Heart left ventricle (tissue), 13 donors: ENCODE data around the gene RRP8.

Experiments used
- POLR2A ChIP-seq, 2 donors: fragments of 450-650 bp; IDR thresholded peaks; one replicate each; pipeline ENCODE4 v1.6.1; 2017; ENCODE audit warnings: antibody characterized with exemption in 2 of 2, mild to moderate bottlenecking in 2 of 2, moderate library complexity in 2 of 2
- TF ChIP-seq, protein P1 (sequence below), 12 donors: fragments of 200-600 bp; sonication (generic) in 4 of 12; IDR thresholded peaks; one replicate each; pipeline versions ENCODE4 v1.5.0 to v1.8.0; 2018 to 2022; ENCODE audit warnings: antibody characterized with exemption in 12 of 12, mild to moderate bottlenecking in 5 of 12
- donor health status: ischemic (EF 13 %, LVEDD 7.1; RV severe dilation, severe dysfunction).
- donor health status: DM: no; HTN: yes; CAD: no.
- donor health status: DM: no; HTN: no; CAD: no.
- donor health status: ischemic (EF 25% LVEDD 6.9; RV normal size, moderate dysfunction).
- donor health status: ischemic (EF 25% LVEDD 5.7; RV mildly dilated, moderate dysfunction).
- donor health status: ischemic (EF 35%, LVEDD 5.7; RV mildly dilated, moderate dysfunction).
- donor health status: nonischemic (EF 11% LVEDD 7.7; RV severe dilation, severe dysfunction).
- donor health status: DM: yes; HTN: yes; CAD: no.
- donor health status: PGD.
- donor health status: ischemic (EF 29% LVEDD 5.4; RV normal size, mild dysfunction).
- donor health status: nonischemic (EF 23%, LVEDD 6.1; RV moderate dilation, normal function).

DNA sequence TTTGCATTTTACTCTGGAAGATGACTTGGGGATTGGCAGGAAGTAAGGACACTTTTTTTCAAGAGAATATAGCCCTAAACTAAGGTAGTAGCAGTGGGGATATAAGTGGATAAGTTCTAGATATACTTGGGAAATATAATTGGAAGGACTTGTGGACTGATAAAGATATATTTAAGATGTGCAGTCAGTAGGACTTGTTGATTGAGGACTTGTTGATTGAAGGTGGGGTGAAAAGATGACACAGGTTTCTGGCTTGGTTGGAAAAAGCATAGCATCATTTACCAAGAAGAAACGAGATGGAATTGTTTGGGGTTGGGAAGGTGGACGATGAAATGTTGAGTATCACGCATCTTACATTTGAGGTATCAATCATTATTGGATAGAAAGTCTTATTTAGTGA, 10.1 kb upstream of the RRP8 start:
- no peak for TF ChIP-seq POLR2A (IDR thresholded peaks at IDR 0.05)
- TF ChIP-seq, protein P1, sequence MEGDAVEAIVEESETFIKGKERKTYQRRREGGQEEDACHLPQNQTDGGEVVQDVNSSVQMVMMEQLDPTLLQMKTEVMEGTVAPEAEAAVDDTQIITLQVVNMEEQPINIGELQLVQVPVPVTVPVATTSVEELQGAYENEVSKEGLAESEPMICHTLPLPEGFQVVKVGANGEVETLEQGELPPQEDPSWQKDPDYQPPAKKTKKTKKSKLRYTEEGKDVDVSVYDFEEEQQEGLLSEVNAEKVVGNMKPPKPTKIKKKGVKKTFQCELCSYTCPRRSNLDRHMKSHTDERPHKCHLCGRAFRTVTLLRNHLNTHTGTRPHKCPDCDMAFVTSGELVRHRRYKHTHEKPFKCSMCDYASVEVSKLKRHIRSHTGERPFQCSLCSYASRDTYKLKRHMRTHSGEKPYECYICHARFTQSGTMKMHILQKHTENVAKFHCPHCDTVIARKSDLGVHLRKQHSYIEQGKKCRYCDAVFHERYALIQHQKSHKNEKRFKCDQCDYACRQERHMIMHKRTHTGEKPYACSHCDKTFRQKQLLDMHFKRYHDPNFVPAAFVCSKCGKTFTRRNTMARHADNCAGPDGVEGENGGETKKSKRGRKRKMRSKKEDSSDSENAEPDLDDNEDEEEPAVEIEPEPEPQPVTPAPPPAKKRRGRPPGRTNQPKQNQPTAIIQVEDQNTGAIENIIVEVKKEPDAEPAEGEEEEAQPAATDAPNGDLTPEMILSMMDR (IDR thresholded peaks at IDR 0.05): no peak
